K562 (cell line): ENCODE measurements around the gene NECAB2. TPM values are rescaled to one million over a fixed set of nuclear protein-coding genes. Genes with fewer than 3 reads are reported as not detected.

ENCODE experiments used
- E2F8 ChIP-seq: fragments of 450-650 bp; IDR thresholded peaks from 2 replicates; pipeline ENCODE4 v1.7.1; 2018; ENCODE audit warnings: mild to moderate bottlenecking, low read depth; ENCODE audit not compliant: partially characterized antibody
- FOXA3 ChIP-seq, 2 experiments: fragments of 450-650 bp in 1 of 2; sonication (generic) in 1 of 2; formaldehyde crosslinking; IDR thresholded peaks in 1 of 2; conservative IDR thresholded peaks in 1 of 2; 2 replicates each; pipeline versions ENCODE4 v1.4.0 to v1.8.0; 2020 to 2022; ENCODE audit warnings: mild to moderate bottlenecking in 2 of 2, missing genetic modification reagents in 1 of 2
- FUS ChIP-seq: fragments of 200-400 bp; formaldehyde crosslinking; optimal IDR thresholded peaks from 2 replicates; pipeline ENCODE3; 2017; ENCODE audit warnings: low read depth, low read length
- HMG20A ChIP-seq: fragments of 450-650 bp; formaldehyde crosslinking; conservative IDR thresholded peaks from 2 replicates; pipeline ENCODE4 v1.4.0; 2020; ENCODE audit warnings: mild to moderate bottlenecking, mixed read lengths
- NEUROD1 ChIP-seq: fragments of 150-350 bp; IDR thresholded peaks from 2 replicates; pipeline ENCODE4 v1.6.1; 2014; ENCODE audit warnings: borderline replicate concordance, low read length, low read depth; ENCODE audit not compliant: partially characterized antibody
- RBBP5 ChIP-seq: fragments of 200-600 bp; sonication (generic); IDR thresholded peaks from 2 replicates; pipeline ENCODE4 v1.6.1; 2012; ENCODE audit warnings: borderline replicate concordance, mild to moderate bottlenecking, low read length, control low read depth, inconsistent platforms; ENCODE audit not compliant: insufficient read depth, poor library complexity, severe bottlenecking
- SETDB1 ChIP-seq: IDR thresholded peaks from one replicate; pipeline ENCODE4 v1.6.1; 2012; ENCODE audit warnings: low read length, control low read depth, inconsistent platforms
- SLC30A9 ChIP-seq: fragments of 250-450 bp; sonication (Bioruptor Pico); IDR thresholded peaks from 2 replicates; pipeline ENCODE4 v1.8.0; 2022; ENCODE audit warnings: mild to moderate bottlenecking, moderate library complexity
- ZNF134 ChIP-seq: fragments of 250-450 bp; sonication (Bioruptor Pico); conservative IDR thresholded peaks from 2 replicates; pipeline ENCODE4 v1.4.0; 2020
- ZNF445 ChIP-seq: fragments of 250-450 bp; sonication (Bioruptor Pico); IDR thresholded peaks from 2 replicates; pipeline ENCODE4 v1.4.0; 2020; ENCODE audit warnings: low read depth, mild to moderate bottlenecking, moderate library complexity
- ZNF717 ChIP-seq: fragments of 250-450 bp; sonication (Bioruptor Pico); IDR thresholded peaks from 2 replicates; pipeline ENCODE4 v1.5.0; 2021
- polyA plus RNA-seq, 8 experiments: library from polyadenylated mRNA; depleted of rRNA in 4 of 8; stranded (reverse) in 5 of 8; unstranded in 3 of 8; fragments of >200 nt; fragmentation: Nextera tagmentation in 2 of 8; fragmentation: Illumina TruSeq in 1 of 8; extraction: Ambion mirVana in 2 of 8; extraction: Trizol in 1 of 8; gene quantifications; 2 replicates each; pipeline versions ENCODE4 v1.2.1 to v1.2.3, GENCODE V29; 2011 to 2014; ENCODE audit warnings: inconsistent platforms in 1 of 8, missing spikeins in 1 of 8
- total RNA-seq, 7 experiments: library from RNA; depleted of rRNA in 6 of 7; stranded (reverse); fragments of >200 nt in 6 of 7; fragmentation: Illumina TruSeq in 2 of 7; extraction: Trizol in 2 of 7; gene quantifications; 2 replicates each; pipeline versions ENCODE4 v1.2.1 to v1.2.3, GENCODE V29; 2011 to 2021; ENCODE audit warnings: low replicate concordance in 1 of 7
- TF ChIP-seq, protein P1 (sequence below): fragments of 250-450 bp; sonication (Bioruptor Pico); IDR thresholded peaks from 2 replicates; pipeline ENCODE4 v1.5.0; 2021; ENCODE audit warnings: mild to moderate bottlenecking, moderate library complexity

NECAB2 gene
- total and polyA plus RNA-seq, 9 of the 15 experiments (the other 6 are each of a cell fraction or from before 2014, with no cell fraction given), result 0.03 to 0.28 TPM; not detected in 7

GRCh38 chr16:84043486-84044117, 75.6 kb downstream of the NECAB2 start (continued):
- TF ChIP-seq, protein P1, sequence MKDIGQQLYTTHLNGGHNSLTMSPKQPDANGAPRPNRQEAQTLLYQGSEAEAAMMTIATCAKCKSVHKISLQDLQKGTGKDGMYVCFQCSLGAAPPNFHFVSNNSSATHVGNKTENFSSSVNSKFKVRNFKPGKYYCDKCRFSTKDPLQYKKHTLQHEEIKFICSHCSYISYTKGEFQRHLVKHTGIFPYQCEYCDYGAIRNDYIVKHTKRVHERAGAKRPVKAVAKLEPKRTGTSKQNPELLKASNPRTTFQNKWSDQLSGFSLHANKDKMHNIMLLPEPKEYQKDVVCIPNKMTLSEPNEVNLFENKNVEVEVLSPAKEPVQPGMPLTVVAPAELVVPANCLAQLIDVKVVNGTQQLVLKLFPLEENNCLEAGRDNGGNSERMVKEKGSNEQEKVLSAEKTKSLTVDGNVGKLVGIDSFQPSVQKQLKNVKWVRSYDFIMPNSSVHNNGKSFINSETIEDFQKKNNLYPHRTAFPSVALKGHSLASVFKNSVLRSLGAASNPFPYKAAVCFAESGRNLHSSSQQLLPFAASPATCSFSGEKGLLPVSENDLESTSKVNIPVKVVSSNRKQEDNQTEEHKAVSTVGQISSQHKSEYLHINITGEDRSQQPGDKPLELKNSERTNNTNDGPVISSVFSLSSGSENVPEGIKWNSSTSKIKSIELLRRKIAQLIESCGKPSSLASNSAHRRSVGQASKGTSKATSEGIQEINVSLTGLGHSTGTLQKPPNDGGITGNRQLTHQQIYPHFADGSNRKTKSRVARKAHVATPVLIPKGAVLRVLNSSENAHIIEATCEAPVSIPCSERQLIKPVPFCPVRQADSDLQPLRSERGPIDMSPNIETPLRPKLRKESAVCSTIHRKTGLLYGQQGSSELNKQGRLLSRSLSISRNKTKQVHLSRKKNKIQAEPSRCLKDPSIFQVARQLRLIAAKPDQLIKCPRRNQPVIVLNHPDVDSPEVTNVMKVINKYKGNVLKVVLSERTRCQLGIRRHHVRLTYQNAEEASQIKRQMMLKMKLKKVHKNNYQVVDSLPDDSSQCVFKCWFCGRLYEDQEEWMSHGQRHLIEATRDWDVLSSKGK (CRISPR knock-in tag), result no peak
- TF ChIP-seq SLC30A9 (CRISPR knock-in tag) (no peak), ZNF717 (CRISPR knock-in tag) (no peak), FOXA3 (CRISPR knock-in tag; conservative IDR thresholded peaks at IDR 0.05 in 1 of 2, IDR thresholded peaks at IDR 0.05 in 1 of 2) (no peak), ZNF134 (CRISPR knock-in tag) (no peak), NEUROD1 (no peak), RBBP5 (peak; percentile 48), E2F8 (no peak), FUS (no peak), ZNF445 (CRISPR knock-in tag) (no peak), SETDB1 (no peak), HMG20A (no peak)
